HG03025 (cell line): Measurements from ENCODE around the gene CUBN.
A peak's percentile ranks its signal among the peaks of the same experiment; 100 is the strongest.

Experiments
- ATAC-seq: cut with Tn5 transposase; IDR thresholded peaks from one replicate; pipeline ENCODE4 v1.9.1; 2021; ENCODE audit warnings: mild to moderate bottlenecking, moderate library complexity; ENCODE audit not compliant: unreplicated experiment, low FRiP score

CUBN gene

GRCh38 chr10:17049195-17049594, 80.4 kb downstream of the CUBN start:
- no peak for ATAC-seq

GRCh38 chr10:17047908-17048307, 81.7 kb downstream of the CUBN start:
- ATAC-seq, result no peak

GRCh38 chr10:17046989-17047388, 82.6 kb downstream of the CUBN start:
- ATAC-seq, result no peak

DNA sequence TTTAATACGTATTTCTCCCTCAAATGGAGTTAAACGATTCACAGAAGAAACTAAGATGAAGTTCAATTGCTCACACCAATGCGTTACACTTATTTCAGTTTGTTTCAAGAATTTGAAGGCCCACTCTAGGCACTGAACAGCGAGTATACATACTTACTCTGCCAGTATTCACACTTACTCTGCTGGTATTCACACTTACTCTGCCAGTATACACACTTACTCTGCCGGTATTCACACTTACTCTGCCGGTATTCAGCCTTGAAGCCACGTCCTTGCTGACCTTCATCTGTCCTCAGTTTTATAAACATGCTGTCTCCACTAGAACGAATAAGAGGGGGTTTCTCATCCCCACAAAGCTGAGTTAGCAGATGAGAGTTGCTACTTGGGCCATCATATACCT, 86.0 kb downstream of the CUBN start:
- no peak for ATAC-seq

GRCh38 chr10:17041626-17042520, 87.7 kb downstream of the CUBN start:
- ATAC-seq, result no peak

DNA sequence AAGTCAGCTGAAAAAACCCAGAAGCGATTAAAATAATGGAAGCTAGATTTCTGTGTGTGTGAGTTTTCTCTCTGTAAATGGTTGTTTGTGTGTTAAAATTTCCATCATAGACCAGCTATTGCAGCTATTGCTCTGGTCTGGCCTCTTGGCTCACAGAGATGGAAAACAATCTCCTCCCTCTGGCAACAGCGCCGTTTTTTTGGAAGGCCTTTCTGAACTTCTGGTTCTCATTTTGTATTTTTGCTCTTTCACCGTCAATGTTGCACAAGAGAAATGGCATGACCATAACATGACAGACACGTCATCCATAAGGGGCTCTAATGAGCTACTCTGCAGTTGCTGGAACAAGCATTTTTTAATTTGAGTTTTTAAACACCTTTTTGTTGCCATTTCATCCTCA, 91.0 kb downstream of the CUBN start:
- ATAC-seq, result no peak

GRCh38 chr10:17037910-17038309, 91.7 kb downstream of the CUBN start:
- no peak for ATAC-seq

- no peak for ATAC-seq
Observed at GRCh38 chr10:17035446-17035845, 94.2 kb downstream of the CUBN start.

GRCh38 chr10:17033529-17034260, 95.9 kb downstream of the CUBN start:
- ATAC-seq, result no peak

DNA sequence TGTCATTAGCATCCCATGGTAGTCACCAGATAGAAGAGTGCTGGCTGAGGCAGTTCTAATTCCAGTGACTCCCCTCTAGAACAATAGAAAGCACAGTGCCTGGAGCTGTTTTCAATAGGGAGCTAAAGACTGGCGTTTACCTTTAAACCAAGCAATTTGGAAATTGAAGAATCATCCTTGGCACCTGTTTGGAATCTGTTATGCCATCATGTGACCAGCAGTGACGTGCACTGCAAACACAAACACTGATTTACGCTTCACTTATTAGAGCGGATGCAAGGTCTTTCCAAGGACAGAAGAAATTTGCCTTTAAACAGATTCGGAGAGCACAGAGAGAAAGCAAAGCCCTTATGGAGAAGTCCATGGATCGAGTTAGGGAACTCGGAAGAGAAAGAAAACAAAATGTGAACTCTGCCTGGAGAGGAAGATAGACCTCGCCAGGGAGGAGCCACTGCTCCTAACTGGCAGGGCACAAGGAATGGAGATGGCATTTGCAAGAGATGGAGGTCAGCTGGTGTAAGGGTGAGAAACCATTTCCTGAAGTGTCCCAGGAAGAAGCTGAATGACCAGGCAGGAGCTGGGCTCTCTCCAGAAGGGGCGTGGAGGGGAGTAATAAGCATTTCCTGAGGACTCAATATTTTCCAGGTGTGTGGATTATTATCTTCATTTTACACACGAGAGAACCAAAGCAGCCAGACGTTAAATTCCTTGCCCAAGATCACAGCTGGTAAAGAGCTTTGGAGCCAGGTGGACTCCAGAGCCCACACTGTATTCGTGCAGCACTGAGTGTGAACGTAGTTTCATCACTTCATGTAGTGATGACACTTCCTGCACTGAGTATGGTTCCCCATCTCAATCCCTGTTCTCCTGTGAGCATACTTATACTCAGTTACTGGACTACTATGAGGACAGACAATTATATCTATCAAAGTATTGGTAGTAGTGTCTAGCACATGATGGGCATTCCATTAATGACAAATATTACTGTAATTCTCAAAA, 97.7 kb downstream of the CUBN start:
- ATAC-seq, result no peak

GRCh38 chr10:17029581-17030271, 99.9 kb downstream of the CUBN start:
- ATAC-seq, result no peak

DNA sequence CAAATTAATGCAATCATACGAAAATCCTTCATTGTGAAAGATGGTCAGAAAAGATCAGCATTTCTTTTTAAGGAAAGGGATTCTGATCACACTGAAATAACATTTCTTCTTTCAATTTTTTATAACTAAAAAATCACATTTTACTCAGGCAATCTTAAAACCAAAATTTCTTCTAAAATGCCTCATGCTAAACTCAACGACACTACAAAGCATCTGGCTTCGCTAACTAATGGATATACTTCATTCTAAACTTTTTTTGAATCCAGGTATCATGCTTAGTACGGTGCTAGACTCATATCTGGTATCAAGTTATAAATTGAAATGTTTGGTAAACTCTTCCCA, 100.4 kb downstream of the CUBN start:
- ATAC-seq, result no peak

GRCh38 chr10:17028798-17029197, 100.8 kb downstream of the CUBN start:
- no peak for ATAC-seq

- ATAC-seq, result no peak
Observed at GRCh38 chr10:17026686-17027485, 102.7 kb downstream of the CUBN start.

DNA sequence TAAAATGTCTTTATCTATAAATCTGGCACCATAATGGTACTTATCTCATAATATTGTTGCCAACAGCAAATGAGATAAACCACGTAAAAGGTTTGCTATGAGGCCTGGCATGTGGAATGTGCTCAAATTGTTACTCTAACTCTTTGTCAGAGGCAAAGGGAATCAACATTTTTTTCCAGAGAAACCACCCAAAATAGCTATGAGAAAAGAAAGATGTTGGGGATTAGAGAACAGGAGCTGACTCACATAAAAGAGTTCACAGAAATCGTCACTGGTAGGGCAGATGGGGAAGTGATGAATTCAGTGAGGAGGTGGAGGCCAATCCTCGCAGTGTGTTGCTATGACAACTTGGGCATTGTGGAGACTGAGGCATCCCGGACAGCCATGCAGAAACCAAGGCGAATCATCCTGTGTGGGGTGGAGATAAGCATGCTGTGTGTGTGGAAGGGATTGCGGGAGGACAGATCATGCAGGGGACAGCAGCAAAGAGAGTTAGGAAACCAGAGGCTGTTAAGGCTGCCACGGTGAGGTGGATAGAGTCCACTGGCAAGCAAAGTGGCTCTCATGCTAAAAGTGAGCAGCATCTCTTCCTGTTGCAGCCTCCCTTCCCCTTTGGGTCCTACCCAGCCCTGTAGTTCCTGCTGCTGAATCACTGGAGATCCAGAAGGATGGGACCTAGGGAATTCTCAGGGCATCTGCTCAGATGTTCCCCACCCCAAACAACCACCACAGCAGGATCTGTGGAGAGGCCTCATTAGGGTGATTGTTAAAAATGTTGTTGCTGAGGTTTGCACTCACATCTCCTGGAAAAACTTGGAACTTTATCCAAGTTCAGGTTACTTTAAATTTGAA, 103.9 kb downstream of the CUBN start:
- ATAC-seq, result no peak

DNA sequence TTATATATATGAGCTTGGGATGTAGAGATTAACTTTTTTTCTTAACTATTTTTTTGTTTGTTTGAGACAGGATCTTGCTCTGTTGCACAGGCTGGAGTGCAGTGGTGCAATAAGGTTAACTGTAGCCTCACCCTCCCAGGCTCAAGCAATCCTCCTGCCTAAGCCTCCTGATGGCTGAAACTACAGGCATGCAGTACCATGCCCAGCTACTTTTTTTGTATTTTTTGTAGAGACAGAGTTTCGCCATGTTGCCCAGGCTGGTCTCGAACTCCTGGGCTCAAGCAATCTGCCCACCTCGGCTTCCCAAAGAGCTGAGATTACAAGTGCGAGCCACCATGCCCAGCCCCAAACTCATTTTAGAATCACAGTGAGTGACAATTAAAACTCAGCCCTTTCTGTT, 105.2 kb downstream of the CUBN start:
- no peak for ATAC-seq

- ATAC-seq, result peak; percentile 94
Observed at GRCh38 chr10:17023386-17024298, 106.0 kb downstream of the CUBN start.
